Stimulated activated CD8-positive, alpha-beta memory T cell treated with anti-CD3 and anti-CD28 coated beads, Interleukin-12 subunit alpha, Interleukin-12 subunit beta, amount 100 ng/mL, for 24 hours (primary cell): ENCODE measurements around the gene OR52L1.
"Not testable (repeated sequence)": the region's sequence is repeated elsewhere in the genome, so short reads cannot be mapped to it uniquely, and the experiment has no call there.

Source experiments
- DNase-seq: peaks from one replicate; pipeline ENCODE4 v3.0.0-alpha.2; 2020; ENCODE audit errors: extremely low read depth

OR52L1 gene

GRCh38 chr11:5986885-5987284 lies at the start of gene OR52L1:
TSS of gene OR52L1 (minus strand) at chr11:5986985. CDS start at chr11:5986930, 55 bp downstream.
- no peak for DNase-seq

- no peak for DNase-seq
Observed at GRCh38 chr11:6030708-6031405, 44.1 kb upstream of the OR52L1 start, which contains the start of gene OR56A1. TSS of gene OR56A1 (minus strand) at chr11:6030758. CDS start at chr11:6027692, 3,066 bp downstream.

GRCh38 chr11:6027501-6027900 lies 40.7 kb upstream of the OR52L1 start:
- no peak for DNase-seq

- DNase-seq = no peak
Observed at GRCh38 chr11:6025056-6025455, 38.3 kb upstream of the OR52L1 start.

GRCh38 chr11:6022956-6023355 lies 36.2 kb upstream of the OR52L1 start:
- no peak for DNase-seq

- DNase-seq = no peak
Observed at GRCh38 chr11:6013042-6013441, 26.3 kb upstream of the OR52L1 start.

- DNase-seq = no peak
Observed at GRCh38 chr11:6012035-6012668, 25.4 kb upstream of the OR52L1 start.

- DNase-seq = no peak
Observed at GRCh38 chr11:6006846-6007245, 20.1 kb upstream of the OR52L1 start, which contains the start of gene OR56A4. TSS of gene OR56A4 (minus strand) at chr11:6006946. CDS start at chr11:6002992, 3,954 bp downstream.

- no peak for DNase-seq
Observed at GRCh38 chr11:6006395-6006794, 19.6 kb upstream of the OR52L1 start.

GRCh38 chr11:6002202-6002699 lies 15.5 kb upstream of the OR52L1 start:
- DNase-seq = no peak

- DNase-seq = no peak
Observed at GRCh38 chr11:5994791-5995190, 8.0 kb upstream of the OR52L1 start.

GRCh38 chr11:5992604-5993251 lies 5.9 kb upstream of the OR52L1 start:
- DNase-seq = no peak

- no peak for DNase-seq
Observed at GRCh38 chr11:5992150-5992549, 5.4 kb upstream of the OR52L1 start.

- no peak for DNase-seq
Observed at GRCh38 chr11:5989203-5989602, 2.4 kb upstream of the OR52L1 start.

GRCh38 chr11:5983443-5983842 lies 3.3 kb downstream of the OR52L1 start:
- no peak for DNase-seq

- DNase-seq = no peak
Observed at GRCh38 chr11:5973530-5973929, 13.3 kb downstream of the OR52L1 start.

GRCh38 chr11:5968394-5968793 lies 18.4 kb downstream of the OR52L1 start, which contains the start of gene OR56A5:
TSS of gene OR56A5 (minus strand) at chr11:5968494. CDS start at chr11:5968494, 0 bp downstream.
- DNase-seq = no peak

GRCh38 chr11:5967708-5968107 lies 19.1 kb downstream of the OR52L1 start:
- no peak for DNase-seq

- no peak for DNase-seq
Observed at GRCh38 chr11:5966958-5967357, 19.8 kb downstream of the OR52L1 start.

- DNase-seq = not testable (repeated sequence)
Observed at GRCh38 chr11:5960704-5961320, 26.0 kb downstream of the OR52L1 start.

- no peak for DNase-seq
Observed at GRCh38 chr11:5955586-5955985, 31.2 kb downstream of the OR52L1 start.

GRCh38 chr11:5941951-5942350 lies 44.8 kb downstream of the OR52L1 start, which contains the start of gene OR56A3:
TSS of gene OR56A3 (plus strand) at chr11:5942251. CDS start at chr11:5947347, 5,096 bp downstream.
- DNase-seq = no peak
